AG09309 (cell line): Measurements from ENCODE around the gene TECTA.
"Not testable (repeated sequence)": the region's sequence is repeated elsewhere in the genome, so short reads cannot be mapped to it uniquely, and the experiment has no call there.

ENCODE experiments used
- DNase-seq: peaks from one replicate; pipeline ENCODE4 v3.0.0-alpha.2; 2010; ENCODE audit warnings: low read depth
- H3K4me3 ChIP-seq: 2 replicates; pipeline ENCODE4 v1.5.1; 2011; ENCODE audit warnings: mild to moderate bottlenecking, low read depth, low read length, moderate library complexity; ENCODE audit not compliant: control insufficient read depth
- TF ChIP-seq, protein P1 (sequence below): IDR thresholded peaks from 2 replicates; pipeline ENCODE4 v1.5.1; 2011; ENCODE audit warnings: mild to moderate bottlenecking, low read depth, low read length, inconsistent platforms; ENCODE audit not compliant: insufficient read depth, control insufficient read depth; ENCODE audit errors: missing control alignments

The TECTA gene

GRCh38 chr11:121110871-121111724 is 10.1 kb downstream of the TECTA start:
- DNase-seq, result no peak
- no peak overlapping the region for H3K4me3 ChIP-seq
- TF ChIP-seq, protein P1, sequence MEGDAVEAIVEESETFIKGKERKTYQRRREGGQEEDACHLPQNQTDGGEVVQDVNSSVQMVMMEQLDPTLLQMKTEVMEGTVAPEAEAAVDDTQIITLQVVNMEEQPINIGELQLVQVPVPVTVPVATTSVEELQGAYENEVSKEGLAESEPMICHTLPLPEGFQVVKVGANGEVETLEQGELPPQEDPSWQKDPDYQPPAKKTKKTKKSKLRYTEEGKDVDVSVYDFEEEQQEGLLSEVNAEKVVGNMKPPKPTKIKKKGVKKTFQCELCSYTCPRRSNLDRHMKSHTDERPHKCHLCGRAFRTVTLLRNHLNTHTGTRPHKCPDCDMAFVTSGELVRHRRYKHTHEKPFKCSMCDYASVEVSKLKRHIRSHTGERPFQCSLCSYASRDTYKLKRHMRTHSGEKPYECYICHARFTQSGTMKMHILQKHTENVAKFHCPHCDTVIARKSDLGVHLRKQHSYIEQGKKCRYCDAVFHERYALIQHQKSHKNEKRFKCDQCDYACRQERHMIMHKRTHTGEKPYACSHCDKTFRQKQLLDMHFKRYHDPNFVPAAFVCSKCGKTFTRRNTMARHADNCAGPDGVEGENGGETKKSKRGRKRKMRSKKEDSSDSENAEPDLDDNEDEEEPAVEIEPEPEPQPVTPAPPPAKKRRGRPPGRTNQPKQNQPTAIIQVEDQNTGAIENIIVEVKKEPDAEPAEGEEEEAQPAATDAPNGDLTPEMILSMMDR, result no peak

GRCh38 chr11:121112498-121113455 is 11.7 kb downstream of the TECTA start:
- no peak overlapping the region for H3K4me3 ChIP-seq
- TF ChIP-seq, protein P1, result peak; percentile 61
- DNase-seq, result peak; percentile 37

DNA sequence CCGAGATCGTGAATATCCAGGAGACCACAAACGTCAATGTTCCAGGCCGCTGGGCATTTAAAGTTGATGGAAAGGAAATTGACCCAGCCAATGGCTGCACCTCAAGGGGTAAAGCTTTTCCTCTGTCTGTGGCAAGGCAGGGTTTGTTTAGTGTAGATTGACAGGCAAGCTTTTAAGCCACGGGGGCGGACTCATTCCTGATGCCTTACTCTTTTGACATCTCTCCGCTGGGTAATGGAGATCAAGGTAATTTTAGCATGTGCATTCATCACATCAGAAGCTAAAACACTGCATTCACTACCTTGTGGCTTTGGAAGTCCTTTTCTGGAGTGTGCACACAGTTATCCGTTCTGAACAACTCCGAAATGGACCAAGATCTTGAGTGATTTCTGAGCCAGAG is 12.6 kb downstream of the TECTA start:
- no peak for DNase-seq
- H3K4me3 ChIP-seq, result no peak overlapping the region
- TF ChIP-seq, protein P1, result no peak

DNA sequence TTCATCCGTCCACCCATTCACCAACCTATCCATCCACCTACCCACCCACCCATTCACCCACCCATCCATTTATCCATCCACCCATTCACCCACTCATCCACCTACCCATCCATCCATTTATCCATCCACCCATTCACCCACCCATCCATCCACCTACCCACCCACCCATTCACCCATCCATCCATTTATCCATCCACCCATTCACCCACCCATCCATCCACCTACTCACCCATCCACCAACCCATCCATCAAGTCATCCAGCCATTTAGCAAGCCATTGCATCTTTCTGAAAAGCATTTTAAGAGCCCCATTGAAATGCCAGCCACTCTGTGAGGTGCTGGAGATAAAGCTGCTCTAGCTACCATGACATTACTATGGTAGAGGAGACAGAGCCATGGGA is 14.0 kb downstream of the TECTA start:
- not testable (repeated sequence) for DNase-seq, H3K4me3 ChIP-seq

GRCh38 chr11:121117788-121118187 is 16.7 kb downstream of the TECTA start:
- H3K4me3 ChIP-seq, result no peak overlapping the region
- DNase-seq, result no peak
- TF ChIP-seq, protein P1, result no peak

GRCh38 chr11:121119440-121119839 is 18.4 kb downstream of the TECTA start:
- TF ChIP-seq, protein P1, result no peak
- no peak overlapping the region for H3K4me3 ChIP-seq
- no peak for DNase-seq

GRCh38 chr11:121122328-121122727 is 21.3 kb downstream of the TECTA start:
- no peak overlapping the region for H3K4me3 ChIP-seq
- DNase-seq, result no peak
- TF ChIP-seq, protein P1, result no peak
